ENCODE data around the gene GALNT2. TPM values are rescaled to one million over a fixed set of nuclear protein-coding genes. Genes with fewer than 3 reads are reported as not detected.

The GALNT2 gene
- polyA plus RNA-seq, 4 donors: 10.8 to 43.9 (median 23.3) TPM

- Histone ChIP-seq H3K9me3 (ENCODE audit: control insufficient read depth in 2 of 2, insufficient read depth in 1 of 2, low read depth in 1 of 2, low read length in 1 of 2) (no peaks in the 10 kb centered on the region), H3K36me3 (ENCODE audit: control insufficient read depth in 3 of 3, insufficient read depth in 2 of 3, low read depth in 1 of 3, low read length in 3 of 3) (no peaks in the 10 kb centered on the region), H3K27ac (ENCODE audit: low read depth in 1 of 3, low read length in 2 of 3) (no peak overlapping the region), H3K27me3 (ENCODE audit: control insufficient read depth in 3 of 3, insufficient read depth in 3 of 3, low read length in 3 of 3) (no peaks in the 10 kb centered on the region), H3K4me3 (ENCODE audit: low read depth in 1 of 3, low read length in 3 of 3) (no peak overlapping the region), H3K4me1 (ENCODE audit: control insufficient read depth in 3 of 3, insufficient read depth in 2 of 3, low read depth in 1 of 3, low read length in 2 of 3) (no peaks in the 10 kb centered on the region)
- no peak for DNase-seq
- 74 to 89% (median 80%) methylated on average over 1 of the region's 1 CpG for WGBS, 3 donors
- no peak for FAIRE-seq
Observed at GRCh38 chr1:230056098-230056497, 10.9 kb upstream of the GALNT2 start.

- 72 to 92% (median 82%) methylated on average over 4 of the region's 4 CpGs for WGBS, 3 donors
- DNase-seq (no peak), FAIRE-seq (no peak)
- H3K27ac ChIP-seq (ENCODE audit: low read depth in 1 of 3, low read length in 2 of 3): no peak overlapping the region
- H3K27me3 ChIP-seq (ENCODE audit: control insufficient read depth in 3 of 3, insufficient read depth in 3 of 3, low read length in 3 of 3): no peaks in the 10 kb centered on the region
- H3K9me3 ChIP-seq (ENCODE audit: control insufficient read depth in 2 of 2, insufficient read depth in 1 of 2, low read depth in 1 of 2, low read length in 1 of 2): no peaks in the 10 kb centered on the region
- H3K4me1 ChIP-seq (ENCODE audit: control insufficient read depth in 3 of 3, insufficient read depth in 2 of 3, low read depth in 1 of 3, low read length in 2 of 3): no peaks in the 10 kb centered on the region
- no peaks in the 10 kb centered on the region for H3K36me3 ChIP-seq (ENCODE audit: control insufficient read depth in 3 of 3, insufficient read depth in 2 of 3, low read depth in 1 of 3, low read length in 3 of 3)
- H3K4me3 ChIP-seq (ENCODE audit: low read depth in 1 of 3, low read length in 3 of 3): no peak overlapping the region
Observed at GRCh38 chr1:230057100-230057499, 9.9 kb upstream of the GALNT2 start.

GRCh38 chr1:230057681-230058565 is 9.1 kb upstream of the GALNT2 start:
- H3K27me3 ChIP-seq (ENCODE audit: control insufficient read depth in 3 of 3, insufficient read depth in 3 of 3, low read length in 3 of 3): no peaks in the 10 kb centered on the region
- FAIRE-seq (no peak), DNase-seq (no peak)
- no peak overlapping the region for H3K27ac ChIP-seq (ENCODE audit: low read depth in 1 of 3, low read length in 2 of 3)
- H3K9me3 ChIP-seq (ENCODE audit: control insufficient read depth in 2 of 2, insufficient read depth in 1 of 2, low read depth in 1 of 2, low read length in 1 of 2): no peaks in the 10 kb centered on the region
- 81 to 88% (median 84%) methylated on average over 24 of the region's 24 CpGs for WGBS, 3 donors
- no peaks in the 10 kb centered on the region for H3K4me1 ChIP-seq (ENCODE audit: control insufficient read depth in 3 of 3, insufficient read depth in 2 of 3, low read depth in 1 of 3, low read length in 2 of 3)
- no peak overlapping the region for H3K4me3 ChIP-seq (ENCODE audit: low read depth in 1 of 3, low read length in 3 of 3)
- H3K36me3 ChIP-seq (ENCODE audit: control insufficient read depth in 3 of 3, insufficient read depth in 2 of 3, low read depth in 1 of 3, low read length in 3 of 3): no peaks in the 10 kb centered on the region

- H3K4me3 ChIP-seq (ENCODE audit: low read depth in 1 of 3, low read length in 3 of 3): no peak overlapping the region
- DNase-seq (no peak), FAIRE-seq (no peak)
- no peaks in the 10 kb centered on the region for H3K27me3 ChIP-seq (ENCODE audit: control insufficient read depth in 3 of 3, insufficient read depth in 3 of 3, low read length in 3 of 3)
- H3K27ac ChIP-seq (ENCODE audit: low read depth in 1 of 3, low read length in 2 of 3): no peak overlapping the region
- 76 to 88% (median 85%) methylated on average over 5 of the region's 5 CpGs for WGBS, 3 donors
- H3K36me3 ChIP-seq (ENCODE audit: control insufficient read depth in 3 of 3, insufficient read depth in 2 of 3, low read depth in 1 of 3, low read length in 3 of 3): no peaks in the 10 kb centered on the region
- no peaks in the 10 kb centered on the region for H3K9me3 ChIP-seq (ENCODE audit: control insufficient read depth in 2 of 2, insufficient read depth in 1 of 2, low read depth in 1 of 2, low read length in 1 of 2)
- H3K4me1 ChIP-seq (ENCODE audit: control insufficient read depth in 3 of 3, insufficient read depth in 2 of 3, low read depth in 1 of 3, low read length in 2 of 3): no peaks in the 10 kb centered on the region
Observed at GRCh38 chr1:230058626-230059025, 8.4 kb upstream of the GALNT2 start.

GRCh38 chr1:230061801-230062200 is 5.2 kb upstream of the GALNT2 start:
- Histone ChIP-seq H3K4me3 (ENCODE audit: low read depth in 1 of 3, low read length in 3 of 3) (no peak overlapping the region), H3K4me1 (ENCODE audit: control insufficient read depth in 3 of 3, insufficient read depth in 2 of 3, low read depth in 1 of 3, low read length in 2 of 3) (peaks cover 0 to 7% (median 0%) of the 10 kb centered on the region in 3 donors), H3K9me3 (ENCODE audit: control insufficient read depth in 2 of 2, insufficient read depth in 1 of 2, low read depth in 1 of 2, low read length in 1 of 2) (no peaks in the 10 kb centered on the region), H3K36me3 (ENCODE audit: control insufficient read depth in 3 of 3, insufficient read depth in 2 of 3, low read depth in 1 of 3, low read length in 3 of 3) (no peaks in the 10 kb centered on the region), H3K27me3 (ENCODE audit: control insufficient read depth in 3 of 3, insufficient read depth in 3 of 3, low read length in 3 of 3) (no peaks in the 10 kb centered on the region), H3K27ac (ENCODE audit: low read depth in 1 of 3, low read length in 2 of 3) (no peak overlapping the region)
- no peak for DNase-seq
- 91 to 97% (median 94%) methylated on average over 4 of the region's 4 CpGs for WGBS, 3 donors
- no peak for FAIRE-seq

- Histone ChIP-seq H3K9me3 (ENCODE audit: control insufficient read depth in 2 of 2, insufficient read depth in 1 of 2, low read depth in 1 of 2, low read length in 1 of 2) (no peaks in the 10 kb centered on the region), H3K4me1 (ENCODE audit: control insufficient read depth in 3 of 3, insufficient read depth in 2 of 3, low read depth in 1 of 3, low read length in 2 of 3) (peaks cover 0 to 7% (median 0%) of the 10 kb centered on the region in 3 donors), H3K27me3 (ENCODE audit: control insufficient read depth in 3 of 3, insufficient read depth in 3 of 3, low read length in 3 of 3) (no peaks in the 10 kb centered on the region), H3K4me3 (ENCODE audit: low read depth in 1 of 3, low read length in 3 of 3) (no peak overlapping the region), H3K27ac (ENCODE audit: low read depth in 1 of 3, low read length in 2 of 3) (no peak overlapping the region), H3K36me3 (ENCODE audit: control insufficient read depth in 3 of 3, insufficient read depth in 2 of 3, low read depth in 1 of 3, low read length in 3 of 3) (no peaks in the 10 kb centered on the region)
- DNase-seq (no peak), FAIRE-seq (no peak)
- 73 to 87% (median 73%) methylated on average over 4 of the region's 4 CpGs for WGBS, 3 donors
Observed at GRCh38 chr1:230062521-230062920, 4.5 kb upstream of the GALNT2 start.

GRCh38 chr1:230064283-230064682 is 2.8 kb upstream of the GALNT2 start:
- no peaks in the 10 kb centered on the region for H3K9me3 ChIP-seq (ENCODE audit: control insufficient read depth in 2 of 2, insufficient read depth in 1 of 2, low read depth in 1 of 2, low read length in 1 of 2)
- H3K27me3 ChIP-seq (ENCODE audit: control insufficient read depth in 3 of 3, insufficient read depth in 3 of 3, low read length in 3 of 3): no peaks in the 10 kb centered on the region
- DNase-seq (no peak), FAIRE-seq (no peak)
- no peaks in the 10 kb centered on the region for H3K36me3 ChIP-seq (ENCODE audit: control insufficient read depth in 3 of 3, insufficient read depth in 2 of 3, low read depth in 1 of 3, low read length in 3 of 3)
- 93 to 97% (median 95%) methylated on average over 6 of the region's 6 CpGs for WGBS, 3 donors
- H3K4me1 ChIP-seq (ENCODE audit: control insufficient read depth in 3 of 3, insufficient read depth in 2 of 3, low read depth in 1 of 3, low read length in 2 of 3): peaks cover 0 to 14% (median 5%) of the 10 kb centered on the region in 3 donors
- H3K4me3 ChIP-seq (ENCODE audit: low read depth in 1 of 3, low read length in 3 of 3): no peak overlapping the region
- no peak overlapping the region for H3K27ac ChIP-seq (ENCODE audit: low read depth in 1 of 3, low read length in 2 of 3)

GRCh38 chr1:230065161-230065560 is 1.9 kb upstream of the GALNT2 start:
- Histone ChIP-seq H3K36me3 (ENCODE audit: control insufficient read depth in 3 of 3, insufficient read depth in 2 of 3, low read depth in 1 of 3, low read length in 3 of 3) (no peaks in the 10 kb centered on the region), H3K4me1 (ENCODE audit: control insufficient read depth in 3 of 3, insufficient read depth in 2 of 3, low read depth in 1 of 3, low read length in 2 of 3) (peaks cover under 1 to 14% (median 11%) of the 10 kb centered on the region in 3 donors), H3K4me3 (ENCODE audit: low read depth in 1 of 3, low read length in 3 of 3) (no peak overlapping the region), H3K9me3 (ENCODE audit: control insufficient read depth in 2 of 2, insufficient read depth in 1 of 2, low read depth in 1 of 2, low read length in 1 of 2) (no peaks in the 10 kb centered on the region), H3K27ac (ENCODE audit: low read depth in 1 of 3, low read length in 2 of 3) (no peak overlapping the region), H3K27me3 (ENCODE audit: control insufficient read depth in 3 of 3, insufficient read depth in 3 of 3, low read length in 3 of 3) (no peaks in the 10 kb centered on the region)
- no peak for DNase-seq
- no peak for FAIRE-seq
- 88 to 91% (median 89%) methylated on average over 2 of the region's 2 CpGs for WGBS, 3 donors

Measured in small intestine (tissue), 7 donors.